Measurements from ENCODE around the gene SORCS2.

Gene SORCS2

GRCh38 chr4:7410446-7410845 is 218.1 kb downstream of the SORCS2 start:
- TF ChIP-seq GATA2 (IDR thresholded peaks at IDR 0.05; ENCODE audit: low read depth, low read length) (no peak), GATA3 (IDR thresholded peaks at IDR 0.05; ENCODE audit: low read depth, low read length) (no peak)

GRCh38 chr4:7411491-7411890 is 219.2 kb downstream of the SORCS2 start:
- TF ChIP-seq GATA2 (IDR thresholded peaks at IDR 0.05; ENCODE audit: low read depth, low read length): no peak

GRCh38 chr4:7411896-7412553 is 219.7 kb downstream of the SORCS2 start:
- no peak for TF ChIP-seq GATA3 (IDR thresholded peaks at IDR 0.05; ENCODE audit: low read depth, low read length)
- no peak for TF ChIP-seq GATA2 (IDR thresholded peaks at IDR 0.05; ENCODE audit: low read depth, low read length)

GRCh38 chr4:7412554-7412912 is 220.2 kb downstream of the SORCS2 start:
- TF ChIP-seq GATA3 (IDR thresholded peaks at IDR 0.05; ENCODE audit: low read depth, low read length) (no peak), GATA2 (IDR thresholded peaks at IDR 0.05; ENCODE audit: low read depth, low read length) (no peak)

- TF ChIP-seq GATA3 (IDR thresholded peaks at IDR 0.05; ENCODE audit: low read depth, low read length) (no peak), GATA2 (IDR thresholded peaks at IDR 0.05; ENCODE audit: low read depth, low read length) (no peak)
Observed at GRCh38 chr4:7414046-7414445, 221.7 kb downstream of the SORCS2 start.

- TF ChIP-seq GATA2 (IDR thresholded peaks at IDR 0.05; ENCODE audit: low read depth, low read length) (no peak), GATA3 (IDR thresholded peaks at IDR 0.05; ENCODE audit: low read depth, low read length) (no peak)
Observed at GRCh38 chr4:7414736-7415510, 222.6 kb downstream of the SORCS2 start.

- TF ChIP-seq GATA2 (IDR thresholded peaks at IDR 0.05; ENCODE audit: low read depth, low read length) (no peak), GATA3 (IDR thresholded peaks at IDR 0.05; ENCODE audit: low read depth, low read length) (no peak)
Observed at GRCh38 chr4:7415927-7416686, 223.8 kb downstream of the SORCS2 start.

GRCh38 chr4:7416745-7417432 is 224.6 kb downstream of the SORCS2 start:
- TF ChIP-seq GATA2 (IDR thresholded peaks at IDR 0.05; ENCODE audit: low read depth, low read length): no peak
- no peak for TF ChIP-seq GATA3 (IDR thresholded peaks at IDR 0.05; ENCODE audit: low read depth, low read length)

GRCh38 chr4:7417639-7418038 is 225.3 kb downstream of the SORCS2 start:
- TF ChIP-seq GATA3 (IDR thresholded peaks at IDR 0.05; ENCODE audit: low read depth, low read length): no peak
- no peak for TF ChIP-seq GATA2 (IDR thresholded peaks at IDR 0.05; ENCODE audit: low read depth, low read length)

- TF ChIP-seq GATA3 (IDR thresholded peaks at IDR 0.05; ENCODE audit: low read depth, low read length): no peak
Observed at GRCh38 chr4:7418131-7418943, 226.0 kb downstream of the SORCS2 start.

GRCh38 chr4:7419961-7420660 is 227.8 kb downstream of the SORCS2 start:
- TF ChIP-seq GATA2 (IDR thresholded peaks at IDR 0.05; ENCODE audit: low read depth, low read length): no peak
- no peak for TF ChIP-seq GATA3 (IDR thresholded peaks at IDR 0.05; ENCODE audit: low read depth, low read length)

GRCh38 chr4:7420661-7421040 is 228.3 kb downstream of the SORCS2 start:
- TF ChIP-seq GATA2 (IDR thresholded peaks at IDR 0.05; ENCODE audit: low read depth, low read length) (no peak), GATA3 (IDR thresholded peaks at IDR 0.05; ENCODE audit: low read depth, low read length) (no peak)

Data from SH-SY5Y (cell line).